ENCODE measurements around the gene CALCOCO1. TPM values are rescaled to one million over a fixed set of nuclear protein-coding genes. Genes with fewer than 3 reads are reported as not detected.

CALCOCO1 gene
- total and polyA plus RNA-seq, 4 experiments from 2014 or later, result 77.3 to 178 (median 133) TPM

- Histone ChIP-seq H3K36me3 (ENCODE audit: insufficient read depth, low read length) (peaks cover 24% of the 10 kb centered on the region), H3K9me3 (ENCODE audit: control insufficient read depth in 1 of 2, low read length in 2 of 2) (no peaks in the 10 kb centered on the region), H3K4me3 (ENCODE audit: low read length in 2 of 2) (no peak overlapping the region), H3K27ac (ENCODE audit: low read depth, low read length) (no peak overlapping the region), H3K27me3 (ENCODE audit: insufficient read depth, low read length) (no peaks in the 10 kb centered on the region), H3K4me1 (ENCODE audit: insufficient read depth, low read length) (no peaks in the 10 kb centered on the region)
- Mint-ChIP-seq H3K27ac (no peak overlapping the region), H3K4me1 (peaks cover 0 to 2% (median 0%) of the 10 kb centered on the region in 4 donors), H3K4me3 (no peak overlapping the region), H3K27me3 (no peaks in the 10 kb centered on the region), H3K9me3 (no peaks in the 10 kb centered on the region), H3K36me3 (peaks cover 43 to 56% of the 10 kb centered on the region in 2 donors)
- CTCF ChIA-PET (ENCODE audit: partially characterized antibody), result interaction anchor here (1.2 to 2.1 kb wide), 3 partner anchors 10 to 32 kb away, joined by 3 to 10 read pairs (median 3); no protein-coding TSS in a partner anchor
- intact Hi-C loops (cut with micrococcal nuclease), result no loop called here
- no peak for DNase-seq
- POLR2A ChIA-PET (ENCODE audit: partially characterized antibody), result no interaction called here
Measured at GRCh38 chr12:53714004-53714403, 13.2 kb downstream of the CALCOCO1 start.

DNA sequence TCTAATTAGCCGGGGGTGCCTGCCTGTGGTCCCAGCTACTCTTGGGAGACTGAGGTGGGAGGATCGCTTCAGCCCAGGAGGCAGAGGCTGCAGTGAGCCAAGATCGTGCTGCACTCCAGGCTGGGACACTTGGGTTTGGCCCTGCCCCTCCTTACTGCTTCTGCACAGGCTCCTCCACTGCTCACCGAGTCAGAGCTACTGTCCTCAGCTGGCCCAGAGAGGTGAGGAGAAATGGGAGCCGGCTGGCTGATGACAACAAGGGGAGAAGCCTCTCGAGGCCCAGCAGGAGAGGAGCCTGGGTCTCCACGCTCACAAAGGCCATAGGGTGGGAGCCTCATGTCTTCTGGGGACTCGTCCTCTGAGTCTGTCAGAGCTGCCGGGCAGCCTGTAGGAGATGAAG, 13.7 kb downstream of the CALCOCO1 start:
- peaks cover 0 to 2% (median 0%) of the 10 kb centered on the region in 4 donors for H3K4me1 Mint-ChIP-seq
- H3K36me3 Mint-ChIP-seq, result peaks cover 43 to 56% of the 10 kb centered on the region in 2 donors
- no peaks in the 10 kb centered on the region for H3K9me3 Mint-ChIP-seq
- Histone ChIP-seq H3K27me3 (ENCODE audit: insufficient read depth, low read length) (no peaks in the 10 kb centered on the region), H3K27ac (ENCODE audit: low read depth, low read length) (no peak overlapping the region), H3K4me1 (ENCODE audit: insufficient read depth, low read length) (no peaks in the 10 kb centered on the region), H3K4me3 (ENCODE audit: low read length in 2 of 2) (no peak overlapping the region), H3K9me3 (ENCODE audit: control insufficient read depth in 1 of 2, low read length in 2 of 2) (no peaks in the 10 kb centered on the region), H3K36me3 (ENCODE audit: insufficient read depth, low read length) (peaks cover 24% of the 10 kb centered on the region)
- no peak for DNase-seq
- POLR2A ChIA-PET (ENCODE audit: partially characterized antibody), result no interaction called here
- intact Hi-C loops (cut with micrococcal nuclease), result no loop called here
- no peak overlapping the region for H3K27ac Mint-ChIP-seq
- H3K27me3 Mint-ChIP-seq, result no peaks in the 10 kb centered on the region
- CTCF ChIA-PET (ENCODE audit: partially characterized antibody), result interaction anchor here (1.2 to 2.1 kb wide), 3 partner anchors 10 to 33 kb away, joined by 3 to 10 read pairs (median 3); no protein-coding TSS in a partner anchor
- no peak overlapping the region for H3K4me3 Mint-ChIP-seq

- Histone ChIP-seq H3K27me3 (ENCODE audit: insufficient read depth, low read length) (no peaks in the 10 kb centered on the region), H3K9me3 (ENCODE audit: control insufficient read depth in 1 of 2, low read length in 2 of 2) (no peaks in the 10 kb centered on the region), H3K27ac (ENCODE audit: low read depth, low read length) (no peak overlapping the region), H3K36me3 (ENCODE audit: insufficient read depth, low read length) (peaks cover 21% of the 10 kb centered on the region), H3K4me1 (ENCODE audit: insufficient read depth, low read length) (no peaks in the 10 kb centered on the region), H3K4me3 (ENCODE audit: low read length in 2 of 2) (no peak overlapping the region)
- Mint-ChIP-seq H3K36me3 (peaks cover 39 to 52% of the 10 kb centered on the region in 2 donors), H3K4me3 (no peak overlapping the region), H3K9me3 (no peaks in the 10 kb centered on the region), H3K27me3 (peaks cover 4 to 6% of the 10 kb centered on the region in 2 donors), H3K27ac (no peak overlapping the region), H3K4me1 (no peaks in the 10 kb centered on the region)
- CTCF ChIA-PET (ENCODE audit: partially characterized antibody), result no interaction called here
- intact Hi-C loops (cut with micrococcal nuclease), result no loop called here
- DNase-seq, result no peak
- POLR2A ChIA-PET (ENCODE audit: partially characterized antibody), result no interaction called here
Measured at GRCh38 chr12:53712059-53712643, 15.1 kb downstream of the CALCOCO1 start.

GRCh38 chr12:53710091-53710490, 17.2 kb downstream of the CALCOCO1 start:
- Mint-ChIP-seq H3K36me3 (peaks cover 25 to 34% of the 10 kb centered on the region in 2 donors), H3K27ac (no peak overlapping the region), H3K4me1 (no peaks in the 10 kb centered on the region), H3K27me3 (peaks cover 15% of the 10 kb centered on the region in 2 donors), H3K4me3 (no peak overlapping the region), H3K9me3 (no peaks in the 10 kb centered on the region)
- no peaks in the 10 kb centered on the region for H3K27me3 ChIP-seq (ENCODE audit: insufficient read depth, low read length)
- ChIA-PET CTCF (ENCODE audit: partially characterized antibody) (interaction anchor here (0.7 to 10.0 kb wide), 2 partner anchors 8 to 35 kb away, joined by 3 to 267 read pairs; no protein-coding TSS in a partner anchor), POLR2A (ENCODE audit: partially characterized antibody) (interaction anchor here (1.5 kb wide), 1 partner anchor 18 kb away, joined by 4 read pairs; no protein-coding TSS in a partner anchor)
- peaks cover 11% of the 10 kb centered on the region for H3K36me3 ChIP-seq (ENCODE audit: insufficient read depth, low read length)
- H3K9me3 ChIP-seq (ENCODE audit: control insufficient read depth in 1 of 2, low read length in 2 of 2), result no peaks in the 10 kb centered on the region
- H3K4me3 ChIP-seq (ENCODE audit: low read length in 2 of 2), result no peak overlapping the region
- no peak for DNase-seq
- intact Hi-C loops (cut with micrococcal nuclease), result no loop called here
- H3K4me1 ChIP-seq (ENCODE audit: insufficient read depth, low read length), result no peaks in the 10 kb centered on the region
- H3K27ac ChIP-seq (ENCODE audit: low read depth, low read length), result no peak overlapping the region

- Histone ChIP-seq H3K4me3 (ENCODE audit: low read length in 2 of 2) (no peak overlapping the region), H3K36me3 (ENCODE audit: insufficient read depth, low read length) (peaks cover 6% of the 10 kb centered on the region), H3K9me3 (ENCODE audit: control insufficient read depth in 1 of 2, low read length in 2 of 2) (no peaks in the 10 kb centered on the region), H3K27ac (ENCODE audit: low read depth, low read length) (no peak overlapping the region), H3K27me3 (ENCODE audit: insufficient read depth, low read length) (no peaks in the 10 kb centered on the region), H3K4me1 (ENCODE audit: insufficient read depth, low read length) (no peaks in the 10 kb centered on the region)
- H3K4me3 Mint-ChIP-seq, result no peak overlapping the region
- ChIA-PET CTCF (ENCODE audit: partially characterized antibody) (interaction anchor here (0.7 to 10.0 kb wide), 2 partner anchors 8 to 35 kb away, joined by 3 to 267 read pairs; no protein-coding TSS in a partner anchor), POLR2A (ENCODE audit: partially characterized antibody) (interaction anchor here (1.5 kb wide), 1 partner anchor 19 kb away, joined by 4 read pairs; no protein-coding TSS in a partner anchor)
- intact Hi-C loops (cut with micrococcal nuclease), result no loop called here
- DNase-seq, result no peak
- no peaks in the 10 kb centered on the region for H3K9me3 Mint-ChIP-seq
- peaks cover 15 to 16% of the 10 kb centered on the region in 2 donors for H3K27me3 Mint-ChIP-seq
- H3K27ac Mint-ChIP-seq, result no peak overlapping the region
- H3K4me1 Mint-ChIP-seq, result no peaks in the 10 kb centered on the region
- H3K36me3 Mint-ChIP-seq, result peaks cover 21 to 30% of the 10 kb centered on the region in 2 donors
Measured at GRCh38 chr12:53709671-53710070, 17.6 kb downstream of the CALCOCO1 start.

- peaks cover 12% of the 10 kb centered on the region for H3K27me3 ChIP-seq (ENCODE audit: insufficient read depth, low read length)
- Mint-ChIP-seq H3K4me3 (no peak overlapping the region), H3K27ac (no peak overlapping the region), H3K27me3 (peaks cover 38 to 45% of the 10 kb centered on the region in 2 donors), H3K36me3 (no peaks in the 10 kb centered on the region), H3K9me3 (no peaks in the 10 kb centered on the region), H3K4me1 (peaks cover 0 to 4% (median 2%) of the 10 kb centered on the region in 4 donors)
- DNase-seq, result no peak
- no peak overlapping the region for H3K4me3 ChIP-seq (ENCODE audit: low read length in 2 of 2)
- H3K27ac ChIP-seq (ENCODE audit: low read depth, low read length), result no peak overlapping the region
- intact Hi-C loops (cut with micrococcal nuclease), result no loop called here
- H3K4me1 ChIP-seq (ENCODE audit: insufficient read depth, low read length), result no peaks in the 10 kb centered on the region
- no peaks in the 10 kb centered on the region for H3K36me3 ChIP-seq (ENCODE audit: insufficient read depth, low read length)
- POLR2A ChIA-PET (ENCODE audit: partially characterized antibody), result no interaction called here
- no peaks in the 10 kb centered on the region for H3K9me3 ChIP-seq (ENCODE audit: control insufficient read depth in 1 of 2, low read length in 2 of 2)
- CTCF ChIA-PET (ENCODE audit: partially characterized antibody), result interaction anchor here (10.0 kb wide), 1 partner anchor 39 kb away, joined by 267 read pairs; no protein-coding TSS in a partner anchor
Measured at GRCh38 chr12:53706080-53706479, 21.2 kb downstream of the CALCOCO1 start.

DNA sequence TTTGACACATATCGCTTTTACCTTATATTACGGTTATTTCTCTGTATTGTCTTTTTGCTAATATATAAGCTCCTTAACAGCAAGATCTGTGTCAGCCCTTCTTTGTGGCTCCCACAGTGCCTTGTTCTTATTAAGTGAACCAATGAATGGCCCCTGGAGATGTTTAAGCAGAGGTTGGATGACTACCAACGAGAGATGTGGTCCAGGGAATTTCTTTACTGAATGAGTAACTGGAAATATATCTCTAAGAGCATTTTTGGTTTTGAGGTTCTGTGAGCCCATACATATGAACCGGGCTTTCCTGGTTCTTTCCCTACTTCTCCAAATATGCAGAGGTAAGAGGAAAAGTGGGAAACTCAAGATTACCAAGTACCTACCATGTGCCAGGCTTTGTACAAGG, 23.5 kb downstream of the CALCOCO1 start:
- H3K27ac ChIP-seq (ENCODE audit: low read depth, low read length), result no peak overlapping the region
- H3K36me3 Mint-ChIP-seq, result no peaks in the 10 kb centered on the region
- peaks cover 17% of the 10 kb centered on the region for H3K27me3 ChIP-seq (ENCODE audit: insufficient read depth, low read length)
- no peak overlapping the region for H3K27ac Mint-ChIP-seq
- ChIA-PET CTCF (ENCODE audit: partially characterized antibody) (interaction anchor here (0.8 to 10.0 kb wide), 8 partner anchors 10 to 54 kb away, joined by 3 to 267 read pairs (median 12); partner anchors contain the start of gene CALCOCO1), POLR2A (ENCODE audit: partially characterized antibody) (interaction anchor here (1.1 kb wide), 1 partner anchor 40 kb away, joined by 3 read pairs; no protein-coding TSS in a partner anchor)
- no peak for DNase-seq
- H3K9me3 Mint-ChIP-seq, result no peaks in the 10 kb centered on the region
- no peaks in the 10 kb centered on the region for H3K9me3 ChIP-seq (ENCODE audit: control insufficient read depth in 1 of 2, low read length in 2 of 2)
- no peaks in the 10 kb centered on the region for H3K36me3 ChIP-seq (ENCODE audit: insufficient read depth, low read length)
- no peak overlapping the region for H3K4me3 ChIP-seq (ENCODE audit: low read length in 2 of 2)
- intact Hi-C loops (cut with micrococcal nuclease), result no loop called here
- peaks cover 45 to 66% of the 10 kb centered on the region in 2 donors for H3K27me3 Mint-ChIP-seq
- peaks cover 0 to 4% (median 2%) of the 10 kb centered on the region in 4 donors for H3K4me1 Mint-ChIP-seq
- H3K4me3 Mint-ChIP-seq, result no peak overlapping the region
- H3K4me1 ChIP-seq (ENCODE audit: insufficient read depth, low read length), result no peaks in the 10 kb centered on the region
